HepG2 (cell line): Measurements from ENCODE around the gene CST11. TPM values are rescaled to one million over a fixed set of nuclear protein-coding genes. Genes with fewer than 3 reads are reported as not detected.

Experiments
- ADNP ChIP-seq: sonication (generic); formaldehyde crosslinking; IDR thresholded peaks from 2 replicates; pipeline ENCODE4 v1.4.0; 2020; ENCODE audit warnings: missing genetic modification reagents
- CBX1 ChIP-seq: IDR thresholded peaks from one replicate; pipeline ENCODE4 v1.6.1; 2016; ENCODE audit warnings: antibody characterized with exemption, low read depth
- EEA1 ChIP-seq: sonication (generic); formaldehyde crosslinking; IDR thresholded peaks from 2 replicates; pipeline ENCODE4 v1.5.1; 2020; ENCODE audit warnings: mild to moderate bottlenecking, missing genetic modification reagents, borderline replicate concordance
- EED ChIP-seq: sonication (generic); formaldehyde crosslinking; IDR thresholded peaks from 2 replicates; pipeline ENCODE4 v1.5.0; 2020; ENCODE audit warnings: mild to moderate bottlenecking, missing genetic modification reagents
- HDAC1 ChIP-seq: sonication (generic); formaldehyde crosslinking; IDR thresholded peaks from 2 replicates; pipeline ENCODE4 v1.5.1; 2020; ENCODE audit warnings: mild to moderate bottlenecking, missing genetic modification reagents
- HMG20A ChIP-seq: IDR thresholded peaks from 2 replicates; pipeline ENCODE4 v1.6.1; 2016; ENCODE audit warnings: borderline replicate concordance
- HNF1A ChIP-seq, 2 experiments: sonication (generic) in 1 of 2; formaldehyde crosslinking in 1 of 2; IDR thresholded peaks; 2 replicates each; pipeline versions ENCODE4 v1.4.0 to v1.6.1; 2016 to 2020; ENCODE audit warnings: borderline replicate concordance in 1 of 2, low read depth in 1 of 2, mild to moderate bottlenecking in 1 of 2, missing genetic modification reagents in 1 of 2
- LBX2 ChIP-seq: sonication (generic); formaldehyde crosslinking; IDR thresholded peaks from 2 replicates; pipeline ENCODE4 v1.5.0; 2020; ENCODE audit warnings: missing genetic modification reagents, mild to moderate bottlenecking, borderline replicate concordance
- LRRFIP1 ChIP-seq: sonication (generic); formaldehyde crosslinking; conservative IDR thresholded peaks from 2 replicates; pipeline ENCODE4 v1.4.0; 2020; ENCODE audit warnings: missing genetic modification reagents
- NFIC ChIP-seq: IDR thresholded peaks from 2 replicates; pipeline ENCODE4 v1.6.1; 2012; ENCODE audit warnings: mild to moderate bottlenecking, low read length, inconsistent platforms
- NR3C1 ChIP-seq: sonication (generic); formaldehyde crosslinking; IDR thresholded peaks from 2 replicates; pipeline ENCODE4 v1.4.0; 2020; ENCODE audit warnings: missing genetic modification reagents
- PCBP1 ChIP-seq: fragments of 200-400 bp; formaldehyde crosslinking; IDR thresholded peaks from 2 replicates; pipeline ENCODE4 v1.6.1; 2017; ENCODE audit warnings: mild to moderate bottlenecking, low read depth, low read length, borderline replicate concordance
- RFXANK ChIP-seq: IDR thresholded peaks from 2 replicates; pipeline ENCODE4 v1.6.1; 2016
- SKIL ChIP-seq: sonication (generic); formaldehyde crosslinking; IDR thresholded peaks from 2 replicates; pipeline ENCODE4 v1.8.0; 2022; ENCODE audit warnings: missing genetic modification reagents, mild to moderate bottlenecking, moderate library complexity, borderline replicate concordance
- ZMAT3 ChIP-seq: sonication (generic); formaldehyde crosslinking; conservative IDR thresholded peaks from 2 replicates; pipeline ENCODE4 v1.7.0; 2021; ENCODE audit warnings: missing genetic modification reagents
- ZNF253 ChIP-seq: sonication (generic); formaldehyde crosslinking; IDR thresholded peaks from 2 replicates; pipeline ENCODE4 v1.8.0; 2022; ENCODE audit warnings: mild to moderate bottlenecking, missing genetic modification reagents, borderline replicate concordance
- ZNF703 ChIP-seq: sonication (generic); formaldehyde crosslinking; IDR thresholded peaks from 2 replicates; pipeline ENCODE4 v1.5.1; 2020; ENCODE audit warnings: missing genetic modification reagents, mild to moderate bottlenecking, moderate library complexity, borderline replicate concordance
- ZNF816 ChIP-seq: sonication (generic); formaldehyde crosslinking; IDR thresholded peaks from 2 replicates; pipeline ENCODE4 v1.8.0; 2022; ENCODE audit warnings: missing genetic modification reagents, mild to moderate bottlenecking, borderline replicate concordance
- ZNF891 ChIP-seq: sonication (generic); formaldehyde crosslinking; IDR thresholded peaks from 2 replicates; pipeline ENCODE4 v1.5.0; 2020; ENCODE audit warnings: mild to moderate bottlenecking, missing genetic modification reagents
- ZSCAN29 ChIP-seq: sonication (generic); formaldehyde crosslinking; conservative IDR thresholded peaks from 2 replicates; pipeline ENCODE4 v1.4.0; 2020; ENCODE audit warnings: mild to moderate bottlenecking, missing genetic modification reagents
- polyA plus RNA-seq, 8 experiments: library from polyadenylated mRNA; depleted of rRNA in 3 of 8; stranded (reverse) in 7 of 8; unstranded in 1 of 8; fragments of >200 nt; fragmentation: Illumina TruSeq in 4 of 8; extraction: Trizol in 4 of 8; gene quantifications; 2 replicates each; pipeline versions ENCODE4 v1.2.1 to v1.2.3, GENCODE V29; 2011 to 2016; ENCODE audit warnings: low read depth in 4 of 8, missing spikeins in 1 of 8, mixed read lengths in 1 of 8; ENCODE audit not compliant: insufficient read depth in 1 of 8
- total RNA-seq, 5 experiments: library from RNA; depleted of rRNA; stranded (reverse); fragments of >200 nt; fragmentation: Illumina TruSeq; extraction: Trizol; gene quantifications; 2 replicates each; pipeline ENCODE4 v1.2.3, GENCODE V29; 2016; ENCODE audit warnings: low read depth in 1 of 5

Gene CST11
- total and polyA plus RNA-seq, 2 of the 13 experiments (the other 11 are each of a cell fraction or from before 2014, with no cell fraction given), result not detected

GRCh38 chr20:23435626-23436539 lies 16.8 kb downstream of the CST11 start (continued):
- TF ChIP-seq ZNF253 (CRISPR knock-in tag) (no peak), CBX1 (no peak), ZNF703 (CRISPR knock-in tag) (no peak), EEA1 (CRISPR knock-in tag) (no peak), HDAC1 (CRISPR knock-in tag) (no peak; the same call in 1 of the 2 replicates), RFXANK (CRISPR knock-in tag) (no peak), EED (CRISPR knock-in tag) (no peak), PCBP1 (no peak), ZMAT3 (CRISPR knock-in tag) (no peak), HNF1A (IDR thresholded peaks at IDR 0.05; ENCODE audit: low read depth) (no peak), HNF1A (CRISPR knock-in tag; IDR thresholded peaks at IDR 0.05; ENCODE audit: borderline replicate concordance) (no peak), NR3C1 (CRISPR knock-in tag) (no peak), SKIL (CRISPR knock-in tag) (no peak), ADNP (CRISPR knock-in tag) (no peak; the same call in 1 of the 2 replicates), LRRFIP1 (CRISPR knock-in tag) (no peak), ZSCAN29 (no peak), ZNF891 (CRISPR knock-in tag) (peak; percentile 85), NFIC (peak; percentile 66), HMG20A (CRISPR knock-in tag) (peak; percentile 74; the same call in 1 of the 2 replicates), LBX2 (CRISPR knock-in tag) (no peak), ZNF816 (CRISPR knock-in tag) (no peak)
